ENCODE results near the gene SLC66A1. TPM values are rescaled to one million over a fixed set of nuclear protein-coding genes. Genes with fewer than 3 reads are reported as not detected.

SLC66A1 gene
- total and polyA plus RNA-seq, 2 donors (not counting 3 experiments of a cell fraction or from before 2014, with no cell fraction given), result 15.3 to 32.6 TPM

DNA sequence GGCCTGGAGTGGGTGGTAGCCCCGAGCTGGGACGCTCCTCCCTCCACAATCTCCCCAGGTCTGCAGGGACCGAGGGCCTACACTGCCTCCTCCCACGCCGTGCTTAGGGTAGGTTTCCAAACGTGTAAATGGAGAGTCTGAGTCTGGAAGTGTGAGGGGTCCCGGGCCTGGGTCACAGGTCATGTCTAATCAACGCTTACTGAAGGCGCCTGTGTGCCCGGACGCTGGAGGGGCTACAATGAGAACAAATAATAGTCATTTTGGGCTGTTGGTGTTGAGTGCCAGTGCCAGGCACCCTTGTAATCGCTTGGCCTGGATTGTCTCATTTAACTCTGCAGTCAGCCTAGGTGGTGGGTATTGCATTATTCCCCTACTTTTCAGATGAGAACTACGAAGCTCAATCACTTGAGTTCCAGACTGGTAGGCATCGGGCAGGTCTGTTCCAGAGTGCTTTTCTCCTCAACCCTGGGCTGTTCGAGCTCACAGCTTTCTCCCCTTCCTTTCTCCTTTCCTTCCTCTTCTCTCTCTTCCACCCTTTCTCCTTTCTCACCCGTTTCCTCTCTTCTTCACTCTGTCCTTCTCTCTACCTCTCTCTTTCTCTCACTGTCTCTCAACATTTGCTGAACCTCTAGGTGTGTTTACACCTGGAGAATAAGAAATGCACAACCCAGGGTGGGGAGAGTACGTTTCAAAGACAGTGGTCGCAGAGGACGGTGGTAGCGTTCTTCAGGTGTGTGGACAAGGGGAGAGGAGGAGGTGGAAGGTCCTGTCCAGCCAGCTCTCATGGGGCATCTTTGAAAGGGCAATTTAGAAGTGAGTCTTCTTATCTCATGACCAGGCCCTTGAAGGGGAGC lies 883 bp downstream of the SLC66A1 start:
- DNase-seq (ENCODE audit: low read depth, low spot score) (no peak), FAIRE-seq (peak; percentile 35)
- H3K79me2 ChIP-seq (ENCODE audit: control insufficient read depth, insufficient read depth, low read length), result peaks cover 12% of the 10 kb centered on the region
- peak overlapping the region; percentile 95 for H3K9ac ChIP-seq (replicated peaks; ENCODE audit: extremely low read depth, insufficient read depth, low read length)
- ChIA-PET POLR2A (no interaction called here), CTCF (interaction anchor here (0.6 to 1.9 kb wide), 5 partner anchors 36 to 347 kb away, joined by 3 to 7 read pairs (median 3); partner anchors contain the start of genes EMC1 and MRTO4)
- H2AFZ ChIP-seq (ENCODE audit: low read depth, low read length), result peak overlapping the region; percentile 88
- H3K27me3 ChIP-seq (ENCODE audit: control insufficient read depth in 2 of 2, insufficient read depth in 2 of 2, low read length in 2 of 2), result no peaks in the 10 kb centered on the region
- dilution Hi-C loops (cut with MboI; ENCODE audit: extremely low pct_ligation_motif_present, low sequenced_read_pairs), result no loop called here
- H3K36me3 ChIP-seq (ENCODE audit: control insufficient read depth in 2 of 2, extremely low read depth in 1 of 2, insufficient read depth in 2 of 2, low read length in 2 of 2), result peaks cover 0 to 4% of the 10 kb centered on the region in 2 experiments
- peak overlapping the region; percentile 84 for H3K27ac ChIP-seq (ENCODE audit: insufficient read depth, low read depth, low read length)
- H3K4me3 ChIP-seq (replicated peaks in 1 of 3; ENCODE audit: insufficient read depth in 1 of 3, low read depth in 1 of 3, low read length in 3 of 3), result peak overlapping the region in 2 of 3 experiments; percentile 57 to 87
- BruUV-seq (replicated peaks), result no TSS peak
- no peaks in the 10 kb centered on the region for H4K20me1 ChIP-seq (replicated peaks; ENCODE audit: control insufficient read depth, extremely low read depth, insufficient read depth, low read length)
- intact Hi-C loops (cut with micrococcal nuclease), result loop anchor here (1.0 to 5.0 kb wide), 4 partner anchors 28 to 1174 kb away; partner anchors contain the start of genes CAMK2N1, EMC1, MRTO4 and UBR4
- peaks cover 21% of the 10 kb centered on the region for H3K4me1 ChIP-seq (ENCODE audit: control insufficient read depth, extremely low read depth, insufficient read depth, low read length)
- peak overlapping the region; percentile 92 for H3K4me2 ChIP-seq (ENCODE audit: insufficient read depth, low read length)
- no peaks in the 10 kb centered on the region for H3K9me1 ChIP-seq (replicated peaks; ENCODE audit: control insufficient read depth, extremely low read depth, insufficient read depth, low read length)
- TF ChIP-seq POLR2A (IDR thresholded peaks at IDR 0.05; ENCODE audit: low read depth, low read length) (no peak), GATA2 (IDR thresholded peaks at IDR 0.05; ENCODE audit: insufficient read depth, insufficient read length, low read depth, low read length) (no peak), EZH2 (IDR thresholded peaks at IDR 0.05; ENCODE audit: borderline replicate concordance, low read depth, low read length, severe bottlenecking) (no peak), MYC (IDR thresholded peaks at IDR 0.05; ENCODE audit: low read depth, low read length) (no peak), POLR2AphosphoS5 (IDR thresholded peaks at IDR 0.05; ENCODE audit: insufficient read depth, low read depth, low read length) (no peak)
- TF ChIP-seq, protein P1, sequence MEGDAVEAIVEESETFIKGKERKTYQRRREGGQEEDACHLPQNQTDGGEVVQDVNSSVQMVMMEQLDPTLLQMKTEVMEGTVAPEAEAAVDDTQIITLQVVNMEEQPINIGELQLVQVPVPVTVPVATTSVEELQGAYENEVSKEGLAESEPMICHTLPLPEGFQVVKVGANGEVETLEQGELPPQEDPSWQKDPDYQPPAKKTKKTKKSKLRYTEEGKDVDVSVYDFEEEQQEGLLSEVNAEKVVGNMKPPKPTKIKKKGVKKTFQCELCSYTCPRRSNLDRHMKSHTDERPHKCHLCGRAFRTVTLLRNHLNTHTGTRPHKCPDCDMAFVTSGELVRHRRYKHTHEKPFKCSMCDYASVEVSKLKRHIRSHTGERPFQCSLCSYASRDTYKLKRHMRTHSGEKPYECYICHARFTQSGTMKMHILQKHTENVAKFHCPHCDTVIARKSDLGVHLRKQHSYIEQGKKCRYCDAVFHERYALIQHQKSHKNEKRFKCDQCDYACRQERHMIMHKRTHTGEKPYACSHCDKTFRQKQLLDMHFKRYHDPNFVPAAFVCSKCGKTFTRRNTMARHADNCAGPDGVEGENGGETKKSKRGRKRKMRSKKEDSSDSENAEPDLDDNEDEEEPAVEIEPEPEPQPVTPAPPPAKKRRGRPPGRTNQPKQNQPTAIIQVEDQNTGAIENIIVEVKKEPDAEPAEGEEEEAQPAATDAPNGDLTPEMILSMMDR (IDR thresholded peaks at IDR 0.05; ENCODE audit: extremely low read depth in 1 of 2, insufficient read depth in 1 of 2, low read depth in 1 of 2, low read length in 2 of 2), result no peak
- TF ChIP-seq, protein P2, sequence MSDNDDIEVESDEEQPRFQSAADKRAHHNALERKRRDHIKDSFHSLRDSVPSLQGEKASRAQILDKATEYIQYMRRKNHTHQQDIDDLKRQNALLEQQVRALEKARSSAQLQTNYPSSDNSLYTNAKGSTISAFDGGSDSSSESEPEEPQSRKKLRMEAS (IDR thresholded peaks at IDR 0.05; ENCODE audit: insufficient read depth, insufficient read length), result no peak
- H3K9me3 ChIP-seq (replicated peaks; ENCODE audit: control insufficient read depth, insufficient read depth, low read length), result no peaks in the 10 kb centered on the region

Data from endothelial cell of umbilical vein (primary cell).